Type B pancreatic cell (in vitro differentiated cells): ENCODE measurements around the gene IGSF3. TPM values are rescaled to one million over a fixed set of nuclear protein-coding genes. Genes with fewer than 3 reads are reported as not detected.

Experiments
- DNase-seq: peaks from one replicate; pipeline ENCODE4 v3.0.0; 2021; ENCODE audit warnings: mixed read lengths; ENCODE audit not compliant: unreplicated experiment; ENCODE audit errors: extremely low spot score
- H3K27ac Mint-ChIP-seq: 2 replicates; pipeline ENCODE4 v1.8.0; 2021; ENCODE audit warnings: mild to moderate bottlenecking, mixed read lengths
- H3K27me3 Mint-ChIP-seq: 2 replicates; pipeline ENCODE4 v1.8.0; 2021; ENCODE audit warnings: mixed read lengths
- H3K36me3 Mint-ChIP-seq: 2 replicates; pipeline ENCODE4 v1.8.0; 2021; ENCODE audit warnings: mixed read lengths
- H3K4me1 Mint-ChIP-seq: one replicate; pipeline ENCODE4 v1.8.0; 2021; ENCODE audit warnings: mixed read lengths; ENCODE audit not compliant: unreplicated experiment
- H3K4me3 Mint-ChIP-seq: 2 replicates; pipeline ENCODE4 v1.8.0; 2021; ENCODE audit warnings: mild to moderate bottlenecking, mixed read lengths
- H3K9me3 Mint-ChIP-seq: 2 replicates; pipeline ENCODE4 v1.8.0; 2021; ENCODE audit warnings: mixed read lengths
- total RNA-seq: library from RNA; stranded (reverse); gene quantifications from 2 replicates; pipeline ENCODE4 v1.2.1, GENCODE V29; 2021; ENCODE audit warnings: low replicate concordance
- TF ChIP-seq, protein P1 (sequence below): fragments of 200-600 bp; sonication (generic); conservative IDR thresholded peaks from 2 replicates; pipeline ENCODE4 v1.5.0; 2021; ENCODE audit warnings: antibody characterized with exemption, mild to moderate bottlenecking

Gene IGSF3
- total RNA-seq, 1 donor from 2014 or later = 42.9 TPM

DNA sequence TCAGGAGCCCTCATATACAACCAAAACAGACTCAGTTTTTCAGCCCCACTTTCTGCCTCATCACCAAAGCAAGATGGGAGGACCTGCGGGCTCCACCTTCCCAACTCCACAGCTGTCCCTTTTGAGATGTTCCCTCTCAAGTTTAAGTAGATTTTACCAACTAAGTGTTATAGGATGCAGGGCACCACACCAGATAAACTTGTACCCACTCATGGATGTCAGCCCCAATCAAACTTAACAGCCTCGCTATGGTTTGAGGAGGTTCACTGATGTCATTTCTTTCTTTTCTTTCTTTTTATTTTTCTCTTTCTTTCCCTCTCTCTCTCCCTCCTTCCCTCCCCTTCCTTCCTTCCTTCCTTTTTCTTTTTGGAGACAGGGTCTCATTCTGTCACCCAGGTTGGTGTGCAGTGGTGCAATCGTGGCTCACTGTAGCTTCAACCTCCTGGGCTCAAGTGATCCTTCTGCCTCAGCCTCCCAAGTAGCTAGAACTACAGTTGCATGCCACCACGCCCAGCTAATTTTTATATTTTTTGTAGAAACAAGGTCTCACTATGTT, 110.1 kb downstream of the IGSF3 start:
- Mint-ChIP-seq H3K4me3 (no peak overlapping the region), H3K36me3 (peaks cover 2% of the 10 kb centered on the region), H3K27ac (no peak overlapping the region), H3K9me3 (no peaks in the 10 kb centered on the region), H3K4me1 (no peaks in the 10 kb centered on the region), H3K27me3 (no peaks in the 10 kb centered on the region)
- TF ChIP-seq, protein P1, sequence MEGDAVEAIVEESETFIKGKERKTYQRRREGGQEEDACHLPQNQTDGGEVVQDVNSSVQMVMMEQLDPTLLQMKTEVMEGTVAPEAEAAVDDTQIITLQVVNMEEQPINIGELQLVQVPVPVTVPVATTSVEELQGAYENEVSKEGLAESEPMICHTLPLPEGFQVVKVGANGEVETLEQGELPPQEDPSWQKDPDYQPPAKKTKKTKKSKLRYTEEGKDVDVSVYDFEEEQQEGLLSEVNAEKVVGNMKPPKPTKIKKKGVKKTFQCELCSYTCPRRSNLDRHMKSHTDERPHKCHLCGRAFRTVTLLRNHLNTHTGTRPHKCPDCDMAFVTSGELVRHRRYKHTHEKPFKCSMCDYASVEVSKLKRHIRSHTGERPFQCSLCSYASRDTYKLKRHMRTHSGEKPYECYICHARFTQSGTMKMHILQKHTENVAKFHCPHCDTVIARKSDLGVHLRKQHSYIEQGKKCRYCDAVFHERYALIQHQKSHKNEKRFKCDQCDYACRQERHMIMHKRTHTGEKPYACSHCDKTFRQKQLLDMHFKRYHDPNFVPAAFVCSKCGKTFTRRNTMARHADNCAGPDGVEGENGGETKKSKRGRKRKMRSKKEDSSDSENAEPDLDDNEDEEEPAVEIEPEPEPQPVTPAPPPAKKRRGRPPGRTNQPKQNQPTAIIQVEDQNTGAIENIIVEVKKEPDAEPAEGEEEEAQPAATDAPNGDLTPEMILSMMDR = no peak
- no peak for DNase-seq

DNA sequence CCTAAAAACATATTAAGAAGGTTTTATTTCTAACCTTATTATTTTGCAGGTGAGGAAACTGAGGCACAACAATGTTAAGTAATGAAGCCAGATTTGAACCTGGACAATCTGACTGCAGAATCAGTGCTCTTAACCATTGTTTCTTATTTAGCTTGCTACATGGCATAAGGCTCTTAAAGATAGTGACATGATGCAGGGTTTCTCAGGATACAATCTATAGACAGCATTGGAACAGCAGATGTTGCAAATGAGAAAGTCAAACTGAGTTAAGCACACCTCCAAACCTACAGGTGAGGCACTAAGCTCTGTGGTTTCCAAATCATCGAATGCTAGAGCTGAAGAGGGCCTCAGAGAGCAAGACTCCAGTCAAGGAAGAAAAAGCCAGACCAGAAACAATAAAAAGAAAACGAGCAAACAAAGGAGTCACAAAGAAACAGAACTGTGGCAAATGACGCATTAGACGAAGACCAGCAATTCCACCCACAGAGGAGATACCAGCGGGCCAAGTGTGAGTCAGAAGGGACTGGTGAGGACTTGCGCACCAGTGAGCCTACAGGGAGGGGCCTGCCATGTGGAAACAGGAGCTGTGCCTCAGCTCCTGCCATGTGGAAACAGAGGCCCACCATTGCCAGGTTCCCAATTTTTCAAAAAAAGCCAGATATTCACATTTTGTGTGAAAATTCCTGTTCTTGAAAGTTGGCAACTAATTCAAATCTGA, 111.1 kb downstream of the IGSF3 start:
- H3K27ac Mint-ChIP-seq = no peak overlapping the region
- no peaks in the 10 kb centered on the region for H3K27me3 Mint-ChIP-seq
- TF ChIP-seq, protein P1 = no peak
- no peak for DNase-seq
- H3K4me1 Mint-ChIP-seq = no peaks in the 10 kb centered on the region
- no peaks in the 10 kb centered on the region for H3K36me3 Mint-ChIP-seq
- H3K4me3 Mint-ChIP-seq = no peak overlapping the region
- no peaks in the 10 kb centered on the region for H3K9me3 Mint-ChIP-seq

DNA sequence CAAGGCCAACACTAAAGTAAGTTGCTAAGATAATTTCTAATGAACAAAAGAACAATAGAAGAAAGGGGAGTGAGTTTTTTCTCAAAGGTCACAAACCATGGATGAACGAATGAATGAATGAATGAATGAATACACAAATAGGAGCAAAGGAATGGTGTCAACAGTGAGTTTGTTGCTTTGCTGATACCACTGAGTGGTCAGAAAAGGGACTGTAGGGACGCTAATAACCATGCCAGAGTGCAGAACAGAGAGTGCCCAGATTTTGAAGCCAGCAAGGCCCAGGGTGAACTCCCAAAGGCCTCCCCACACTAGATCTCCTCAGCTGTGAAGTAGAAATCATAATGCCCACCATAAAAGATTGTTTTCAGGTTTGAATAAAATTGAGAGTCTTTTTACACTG, 112.6 kb downstream of the IGSF3 start:
- no peaks in the 10 kb centered on the region for H3K4me1 Mint-ChIP-seq
- TF ChIP-seq, protein P1 = no peak
- no peak overlapping the region for H3K4me3 Mint-ChIP-seq
- H3K27me3 Mint-ChIP-seq = no peaks in the 10 kb centered on the region
- H3K27ac Mint-ChIP-seq = no peak overlapping the region
- H3K36me3 Mint-ChIP-seq = no peaks in the 10 kb centered on the region
- no peaks in the 10 kb centered on the region for H3K9me3 Mint-ChIP-seq
- no peak for DNase-seq

DNA sequence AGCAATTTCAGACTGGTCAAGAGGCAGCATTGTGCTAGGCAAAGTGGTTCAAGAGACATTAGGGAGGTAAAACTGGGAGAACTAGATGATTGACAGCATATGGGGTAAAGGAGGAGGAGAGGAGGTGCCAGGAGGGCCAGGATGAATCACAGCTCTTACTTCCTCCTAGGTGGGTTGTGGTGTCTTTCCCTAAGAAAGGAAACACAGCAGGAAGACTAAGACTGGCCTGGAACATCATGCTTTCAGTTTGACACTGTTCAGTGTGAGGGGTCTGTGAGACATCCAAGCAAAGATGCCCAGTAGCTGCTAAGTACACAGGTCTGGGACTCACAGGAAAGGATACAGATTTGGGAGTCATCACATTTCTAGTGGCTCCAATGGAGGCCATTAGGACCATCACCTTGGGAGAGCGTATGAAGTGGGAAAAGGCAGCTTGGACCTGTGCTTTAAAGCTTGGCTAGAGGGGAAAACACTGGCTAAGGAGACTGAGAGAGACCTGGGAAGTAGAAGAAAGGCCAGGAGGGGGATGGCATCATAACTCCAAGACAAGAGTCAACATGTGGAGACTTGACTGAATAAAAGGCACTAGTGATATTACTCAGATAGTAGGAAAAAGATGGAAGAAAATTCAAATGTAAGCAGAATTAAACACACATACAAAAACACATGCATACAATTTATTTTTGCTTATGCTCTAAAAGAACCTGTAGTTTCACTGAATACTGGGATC, 114.0 kb downstream of the IGSF3 start:
- no peak for DNase-seq
- no peaks in the 10 kb centered on the region for H3K36me3 Mint-ChIP-seq
- H3K4me1 Mint-ChIP-seq = no peaks in the 10 kb centered on the region
- no peaks in the 10 kb centered on the region for H3K27me3 Mint-ChIP-seq
- H3K27ac Mint-ChIP-seq = no peak overlapping the region
- H3K9me3 Mint-ChIP-seq = no peaks in the 10 kb centered on the region
- no peak overlapping the region for H3K4me3 Mint-ChIP-seq
- TF ChIP-seq, protein P1 = no peak

DNA sequence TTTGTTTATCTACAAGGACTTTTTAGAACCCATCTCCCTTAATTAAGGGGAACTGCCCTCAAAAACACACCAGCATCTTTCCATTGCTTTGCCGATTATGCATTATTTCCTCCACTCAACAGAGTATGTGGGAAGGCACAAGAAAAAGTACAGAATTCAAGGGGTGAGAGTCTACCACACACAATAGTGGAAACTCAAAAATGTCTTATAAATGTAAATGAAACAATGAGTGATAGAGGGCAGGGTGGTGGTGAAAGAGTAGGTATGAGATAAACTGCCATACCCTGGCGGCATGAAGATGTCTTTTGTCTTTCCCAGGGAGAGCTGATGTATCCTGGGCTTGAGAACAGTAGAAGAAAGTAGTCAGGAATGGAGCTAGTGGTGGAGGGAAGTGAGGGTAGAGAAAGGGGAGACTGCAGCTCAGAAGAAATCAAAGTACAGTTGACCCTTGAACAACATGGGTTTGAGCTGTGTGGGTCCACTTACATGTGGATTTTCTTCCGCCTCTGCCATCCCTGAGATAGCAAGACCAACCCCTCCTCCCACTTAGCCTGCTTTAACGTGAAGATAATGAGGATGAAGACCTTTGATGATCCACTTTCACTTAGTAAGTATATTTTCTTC, 121.1 kb downstream of the IGSF3 start:
- Mint-ChIP-seq H3K27ac (no peak overlapping the region), H3K4me1 (no peaks in the 10 kb centered on the region), H3K9me3 (no peaks in the 10 kb centered on the region), H3K27me3 (no peaks in the 10 kb centered on the region), H3K36me3 (peaks cover 16% of the 10 kb centered on the region), H3K4me3 (no peak overlapping the region)
- DNase-seq = no peak
- TF ChIP-seq, protein P1 = no peak
